Thoracic aorta (tissue), 2 donors: ENCODE measurements around the gene COG7. TPM values are rescaled to one million over a fixed set of nuclear protein-coding genes. Genes with fewer than 3 reads are reported as not detected.
"Not testable (repeated sequence)": the region's sequence is repeated elsewhere in the genome, so short reads cannot be mapped to it uniquely, and the experiment has no call there.

Source experiments
- ATAC-seq: fragments of 150-250 bp; one replicate; pipeline ENCODE4 v1.8.0; 2017; ENCODE audit warnings: low read depth; ENCODE audit not compliant: insufficient number of reproducible peaks, low FRiP score
- DNase-seq: peaks from one replicate; pipeline ENCODE4 v3.0.0-alpha.2; 2020; ENCODE audit warnings: low spot score
- H3K27ac ChIP-seq, 2 donors: fragments of 200-600 bp; sonication (generic); 1 replicate in 1 of 2; 2 replicates in 1 of 2; pipeline ENCODE4 v1.5.1; 2016; ENCODE audit warnings: mild to moderate bottlenecking in 2 of 2, moderate library complexity in 2 of 2
- H3K27me3 ChIP-seq: fragments of 200-600 bp; sonication (generic); replicated peaks from 2 replicates; pipeline ENCODE4 v1.6.0; 2016; ENCODE audit warnings: mild to moderate bottlenecking; ENCODE audit not compliant: insufficient read depth
- H3K36me3 ChIP-seq: fragments of 200-600 bp; sonication (generic); one replicate; pipeline ENCODE4 v1.5.1; 2016
- H3K4me1 ChIP-seq, 2 donors: fragments of 200-600 bp; sonication (generic); 1 replicate in 1 of 2; 2 replicates in 1 of 2; pipeline versions ENCODE4 v1.5.1 to v1.6.0; 2016; ENCODE audit warnings: low read depth in 2 of 2, mild to moderate bottlenecking in 1 of 2; ENCODE audit not compliant: control insufficient read depth in 1 of 2
- H3K4me3 ChIP-seq: fragments of 200-600 bp; sonication (generic); 2 replicates; pipeline ENCODE4 v1.5.1; 2016; ENCODE audit warnings: mild to moderate bottlenecking
- H3K9me3 ChIP-seq: fragments of 200-600 bp; sonication (generic); 2 replicates; pipeline ENCODE4 v1.5.1; 2016
- total RNA-seq, 2 donors: library from RNA; depleted of rRNA; stranded (reverse); fragments of >200 nt; gene quantifications; one replicate each; pipeline versions ENCODE4 v1.1.0 to v1.2.3, GENCODE V29; 2016
- TF ChIP-seq, protein P1 (sequence below): fragments of 200-600 bp; sonication (generic); IDR thresholded peaks from one replicate; pipeline ENCODE4 v1.5.1; 2019; ENCODE audit warnings: antibody characterized with exemption

Gene COG7
- total RNA-seq, 2 donors from 2014 or later, result 27.8 to 37.6 TPM

- Histone ChIP-seq H3K9me3 (no peaks in the 10 kb centered on the region), H3K36me3 (peaks cover 56% of the 10 kb centered on the region), H3K27ac (no peak overlapping the region), H3K4me1 (no peaks in the 10 kb centered on the region), H3K27me3 (no peaks in the 10 kb centered on the region), H3K4me3 (no peak overlapping the region)
- TF ChIP-seq, protein P1, sequence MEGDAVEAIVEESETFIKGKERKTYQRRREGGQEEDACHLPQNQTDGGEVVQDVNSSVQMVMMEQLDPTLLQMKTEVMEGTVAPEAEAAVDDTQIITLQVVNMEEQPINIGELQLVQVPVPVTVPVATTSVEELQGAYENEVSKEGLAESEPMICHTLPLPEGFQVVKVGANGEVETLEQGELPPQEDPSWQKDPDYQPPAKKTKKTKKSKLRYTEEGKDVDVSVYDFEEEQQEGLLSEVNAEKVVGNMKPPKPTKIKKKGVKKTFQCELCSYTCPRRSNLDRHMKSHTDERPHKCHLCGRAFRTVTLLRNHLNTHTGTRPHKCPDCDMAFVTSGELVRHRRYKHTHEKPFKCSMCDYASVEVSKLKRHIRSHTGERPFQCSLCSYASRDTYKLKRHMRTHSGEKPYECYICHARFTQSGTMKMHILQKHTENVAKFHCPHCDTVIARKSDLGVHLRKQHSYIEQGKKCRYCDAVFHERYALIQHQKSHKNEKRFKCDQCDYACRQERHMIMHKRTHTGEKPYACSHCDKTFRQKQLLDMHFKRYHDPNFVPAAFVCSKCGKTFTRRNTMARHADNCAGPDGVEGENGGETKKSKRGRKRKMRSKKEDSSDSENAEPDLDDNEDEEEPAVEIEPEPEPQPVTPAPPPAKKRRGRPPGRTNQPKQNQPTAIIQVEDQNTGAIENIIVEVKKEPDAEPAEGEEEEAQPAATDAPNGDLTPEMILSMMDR, result no peak
- ATAC-seq (no peak), DNase-seq (no peak)
Measured at GRCh38 chr16:23476289-23476688, 23.3 kb upstream of the COG7 start.

GRCh38 chr16:23469814-23470213 lies 16.8 kb upstream of the COG7 start:
- no peaks in the 10 kb centered on the region for H3K27me3 ChIP-seq
- H3K4me3 ChIP-seq, result no peak overlapping the region
- no peaks in the 10 kb centered on the region for H3K9me3 ChIP-seq
- DNase-seq, result no peak
- no peak for ATAC-seq
- H3K4me1 ChIP-seq, result no peaks in the 10 kb centered on the region
- peaks cover 48% of the 10 kb centered on the region for H3K36me3 ChIP-seq
- TF ChIP-seq, protein P1, result no peak
- H3K27ac ChIP-seq, result no peak overlapping the region

- DNase-seq (no peak), ATAC-seq (no peak)
- H3K27me3 ChIP-seq, result no peaks in the 10 kb centered on the region
- no peak overlapping the region for H3K4me3 ChIP-seq
- TF ChIP-seq, protein P1, result no peak
- H3K4me1 ChIP-seq, result no peaks in the 10 kb centered on the region
- peaks cover 36% of the 10 kb centered on the region for H3K36me3 ChIP-seq
- H3K9me3 ChIP-seq, result no peaks in the 10 kb centered on the region
- no peak overlapping the region for H3K27ac ChIP-seq
Measured at GRCh38 chr16:23466162-23466885, 13.3 kb upstream of the COG7 start.

DNA sequence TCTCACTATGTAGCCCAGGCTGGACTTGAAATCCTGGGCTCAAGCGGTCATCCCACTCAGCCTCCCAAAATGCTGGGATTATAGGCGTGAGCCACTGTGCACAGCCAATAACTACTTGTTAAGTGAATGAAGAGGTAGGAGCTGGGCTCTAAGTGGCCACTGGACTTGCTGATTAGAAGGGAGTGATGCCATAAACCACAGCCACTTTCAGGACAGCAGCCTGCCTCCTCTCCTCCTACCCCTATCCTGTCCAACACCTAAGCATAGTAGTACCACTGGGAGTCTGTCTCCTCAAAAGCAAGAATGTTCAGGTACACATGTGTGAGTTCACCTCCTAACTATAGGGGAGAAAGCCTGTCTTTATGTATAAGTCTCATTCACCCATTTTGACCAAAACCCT lies 12.2 kb upstream of the COG7 start:
- no peak overlapping the region for H3K27ac ChIP-seq
- H3K9me3 ChIP-seq, result no peaks in the 10 kb centered on the region
- H3K36me3 ChIP-seq, result peaks cover 33% of the 10 kb centered on the region
- H3K4me1 ChIP-seq, result no peaks in the 10 kb centered on the region
- H3K27me3 ChIP-seq, result no peaks in the 10 kb centered on the region
- no peak overlapping the region for H3K4me3 ChIP-seq
- DNase-seq (no peak), ATAC-seq (no peak)
- TF ChIP-seq, protein P1, result no peak

DNA sequence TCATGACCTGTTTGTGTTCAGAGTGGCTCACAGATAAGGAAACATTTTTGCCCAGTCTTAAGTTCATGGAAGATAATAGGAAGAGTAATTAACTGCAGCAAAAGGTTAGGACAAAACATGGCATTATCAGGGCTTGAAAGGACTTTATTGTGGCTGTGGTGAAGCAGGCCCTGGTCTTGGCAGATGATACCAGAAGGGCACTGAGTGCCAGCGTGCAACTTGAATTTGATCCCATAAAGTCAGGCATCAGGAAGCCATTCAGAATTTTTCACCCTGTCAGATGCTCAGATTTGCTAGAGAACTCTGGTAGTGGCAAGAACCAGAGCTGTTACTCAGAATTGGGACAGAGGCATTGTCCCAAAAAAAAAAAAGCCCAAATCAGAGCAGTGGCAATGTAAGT lies 11.2 kb upstream of the COG7 start:
- TF ChIP-seq, protein P1, result no peak
- Histone ChIP-seq H3K4me1 (no peaks in the 10 kb centered on the region), H3K27ac (no peak overlapping the region), H3K9me3 (no peaks in the 10 kb centered on the region), H3K36me3 (peaks cover 24% of the 10 kb centered on the region), H3K27me3 (no peaks in the 10 kb centered on the region), H3K4me3 (no peak overlapping the region)
- DNase-seq (no peak), ATAC-seq (no peak)

- ATAC-seq, H3K4me3 ChIP-seq, H3K4me1 ChIP-seq, H3K9me3 ChIP-seq, H3K27me3 ChIP-seq, H3K27ac ChIP-seq: not testable (repeated sequence)
- peaks cover 13% of the 10 kb centered on the region for H3K36me3 ChIP-seq
- DNase-seq, result peak; percentile 47
Measured at GRCh38 chr16:23462994-23463393, 10.0 kb upstream of the COG7 start.
